ENCODE data around the gene ELMO1.
A peak's percentile ranks its signal among the peaks of the same experiment; 100 is the strongest.
"Not testable (repeated sequence)": the region's sequence is repeated elsewhere in the genome, so short reads cannot be mapped to it uniquely, and the experiment has no call there.

ELMO1 gene

GRCh38 chr7:37142958-37143357, 305.7 kb downstream of the ELMO1 start:
- H3K27ac ChIP-seq = no peak overlapping the region
- TF ChIP-seq ZFX (IDR thresholded peaks at IDR 0.05; ENCODE audit: borderline replicate concordance) = no peak
- no peak for TF ChIP-seq CTCF (IDR thresholded peaks at IDR 0.05)

GRCh38 chr7:37141742-37142141, 306.9 kb downstream of the ELMO1 start:
- no peak overlapping the region for H3K27ac ChIP-seq
- TF ChIP-seq ZFX (IDR thresholded peaks at IDR 0.05; ENCODE audit: borderline replicate concordance) (no peak), CTCF (IDR thresholded peaks at IDR 0.05) (0 out of 2 replicates have a peak, but pooled peaks have one; percentile 8)

- H3K27ac ChIP-seq = not testable (repeated sequence)
Observed at GRCh38 chr7:37133902-37134301, 314.8 kb downstream of the ELMO1 start.

GRCh38 chr7:37131855-37132254, 316.8 kb downstream of the ELMO1 start:
- H3K27ac ChIP-seq = no peak overlapping the region
- TF ChIP-seq ZFX (IDR thresholded peaks at IDR 0.05; ENCODE audit: borderline replicate concordance) = no peak
- no peak for TF ChIP-seq CTCF (IDR thresholded peaks at IDR 0.05)

- TF ChIP-seq ZFX (IDR thresholded peaks at IDR 0.05; ENCODE audit: borderline replicate concordance) (no peak), CTCF (IDR thresholded peaks at IDR 0.05) (no peak)
- H3K27ac ChIP-seq = no peak overlapping the region
Observed at GRCh38 chr7:37129035-37129425, 319.6 kb downstream of the ELMO1 start.

- TF ChIP-seq ZFX (IDR thresholded peaks at IDR 0.05; ENCODE audit: borderline replicate concordance) = no peak
- TF ChIP-seq CTCF (IDR thresholded peaks at IDR 0.05) = no peak
- no peak overlapping the region for H3K27ac ChIP-seq
Observed at GRCh38 chr7:37128327-37129034, 320.2 kb downstream of the ELMO1 start.

- no peak for TF ChIP-seq ZFX (IDR thresholded peaks at IDR 0.05; ENCODE audit: borderline replicate concordance)
- no peak overlapping the region for H3K27ac ChIP-seq
Observed at GRCh38 chr7:37119296-37119860, 329.3 kb downstream of the ELMO1 start.

GRCh38 chr7:37118004-37118403, 330.7 kb downstream of the ELMO1 start:
- TF ChIP-seq ZFX (IDR thresholded peaks at IDR 0.05; ENCODE audit: borderline replicate concordance) (no peak), CTCF (IDR thresholded peaks at IDR 0.05) (no peak)
- H3K27ac ChIP-seq = no peak overlapping the region

Measured in 22Rv1 (cell line).